ENCODE measurements around the gene PREPL. TPM values are rescaled to one million over a fixed set of nuclear protein-coding genes. Genes with fewer than 3 reads are reported as not detected.

PREPL gene
- total and polyA plus RNA-seq, 2 of the 4 experiments (the other 2 are of a cell fraction) = 27.6 to 39.6 TPM

DNA sequence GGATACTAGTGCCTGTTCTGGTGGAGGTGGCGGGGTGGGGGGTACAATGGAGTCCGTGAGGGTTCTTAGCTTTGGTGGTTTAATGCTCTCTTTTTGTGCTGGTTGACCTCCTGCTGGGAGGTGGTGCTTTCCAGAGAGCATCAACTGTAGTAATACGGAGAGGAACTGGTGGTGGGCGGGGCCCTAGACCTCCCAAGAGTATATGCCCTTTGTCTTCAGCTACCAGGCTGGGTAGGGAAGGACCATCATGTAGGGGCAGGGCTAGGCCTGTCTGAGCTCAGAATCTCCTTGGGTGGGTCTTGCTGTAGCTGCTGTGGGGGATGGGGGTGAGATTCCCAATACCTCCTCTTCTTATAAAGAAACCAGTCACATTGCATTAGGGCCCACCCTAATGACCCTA, 27.6 kb upstream of the PREPL start:
- Histone ChIP-seq H3K79me1 (ENCODE audit: low read depth in 1 of 2, low read length in 2 of 2) (no peaks in the 10 kb centered on the region), H2BK5ac (ENCODE audit: low read depth, low read length, poor library complexity, severe bottlenecking) (no peak overlapping the region), H3K27ac (ENCODE audit: insufficient read depth, low read length) (no peak overlapping the region), H4K20me1 (ENCODE audit: insufficient read depth, low read length) (no peaks in the 10 kb centered on the region), H2AK5ac (ENCODE audit: low read depth, low read length) (no peak overlapping the region), H3K56ac (ENCODE audit: extremely low read depth, insufficient read depth, low read length) (no peak overlapping the region), H3K4me2 (ENCODE audit: low read depth, low read length) (no peak overlapping the region), H3K9me3 (ENCODE audit: control insufficient read depth, insufficient read depth, low read length) (no peaks in the 10 kb centered on the region), H3K14ac (replicated peaks; ENCODE audit: low read depth, low read length) (no peak overlapping the region), H3K18ac (ENCODE audit: low read depth, low read length) (no peak overlapping the region), H4K8ac (ENCODE audit: low read depth in 2 of 2, low read length in 2 of 2) (no peak overlapping the region), H3K4me1 (ENCODE audit: control insufficient read depth, insufficient read depth, low read length) (no peaks in the 10 kb centered on the region), H2BK15ac (ENCODE audit: low read depth, low read length) (no peak overlapping the region), H4K5ac (ENCODE audit: low read depth, low read length) (no peak overlapping the region), H4K91ac (ENCODE audit: insufficient read depth, low read depth, low read length) (no peak overlapping the region), H2BK20ac (ENCODE audit: low read depth, low read length) (no peak overlapping the region), H3K9ac (ENCODE audit: low read depth, low read length) (no peak overlapping the region), H3K36me3 (ENCODE audit: control insufficient read depth, insufficient read depth, low read length) (no peaks in the 10 kb centered on the region), H3K4me3 (ENCODE audit: insufficient read depth, low read depth, low read length) (no peak overlapping the region), H3K27me3 (ENCODE audit: control insufficient read depth, insufficient read depth, low read length) (no peaks in the 10 kb centered on the region), H3K23ac (ENCODE audit: low read depth, low read length) (no peak overlapping the region), H2AK9ac (replicated peaks; ENCODE audit: low read depth, low read length, poor library complexity) (no peak overlapping the region), H3K4ac (ENCODE audit: low read depth, low read length) (no peak overlapping the region), H3K9me1 (ENCODE audit: insufficient read depth, low read length) (no peaks in the 10 kb centered on the region), H2BK120ac (ENCODE audit: low read depth, low read length) (no peak overlapping the region), H2AFZ (replicated peaks; ENCODE audit: low read length, poor library complexity) (no peak overlapping the region)
- CTCF ChIA-PET = interaction anchor here (1.5 kb wide), 1 partner anchor 9 kb away, joined by 3 read pairs; no protein-coding TSS in a partner anchor
- POLR2A ChIA-PET (ENCODE audit: unreplicated experiment) = no interaction called here
- in situ Hi-C loops (cut with MboI; ENCODE audit: low sequenced_read_pairs) = no loop called here
- intact Hi-C loops (cut with micrococcal nuclease) = loop anchor here (5.0 kb wide), 1 partner anchor 302 kb away; no protein-coding TSS in a partner anchor
- no CpG with 5 or more reads among the region's 4 CpGs for WGBS, 2 experiments (ENCODE audit: extremely low coverage in 2 of 2, insufficient read length in 1 of 2)
- dilution Hi-C loops (cut with HindIII; ENCODE audit: low sequenced_read_pairs, unreplicated experiment) = no loop called here
- no peak for ATAC-seq (ENCODE audit: low read depth)
- no TSS peak for BruUV-seq (replicated peaks)
- no peak for TF ChIP-seq CHD1 (IDR thresholded peaks at IDR 0.05; ENCODE audit: low read depth, low read length)
- no peak for TF ChIP-seq MXI1 (IDR thresholded peaks at IDR 0.05; ENCODE audit: borderline replicate concordance, low read depth, low read length)
- TF ChIP-seq MAZ (IDR thresholded peaks at IDR 0.05; ENCODE audit: borderline replicate concordance, low read depth, low read length) = no peak
- TF ChIP-seq, protein P1, sequence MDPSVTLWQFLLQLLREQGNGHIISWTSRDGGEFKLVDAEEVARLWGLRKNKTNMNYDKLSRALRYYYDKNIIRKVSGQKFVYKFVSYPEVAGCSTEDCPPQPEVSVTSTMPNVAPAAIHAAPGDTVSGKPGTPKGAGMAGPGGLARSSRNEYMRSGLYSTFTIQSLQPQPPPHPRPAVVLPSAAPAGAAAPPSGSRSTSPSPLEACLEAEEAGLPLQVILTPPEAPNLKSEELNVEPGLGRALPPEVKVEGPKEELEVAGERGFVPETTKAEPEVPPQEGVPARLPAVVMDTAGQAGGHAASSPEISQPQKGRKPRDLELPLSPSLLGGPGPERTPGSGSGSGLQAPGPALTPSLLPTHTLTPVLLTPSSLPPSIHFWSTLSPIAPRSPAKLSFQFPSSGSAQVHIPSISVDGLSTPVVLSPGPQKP (IDR thresholded peaks at IDR 0.05; ENCODE audit: borderline replicate concordance, low read depth, low read length) = no peak
- no peak for TF ChIP-seq MAFK (IDR thresholded peaks at IDR 0.05; ENCODE audit: low read depth, low read length)
- TF ChIP-seq, protein P2, sequence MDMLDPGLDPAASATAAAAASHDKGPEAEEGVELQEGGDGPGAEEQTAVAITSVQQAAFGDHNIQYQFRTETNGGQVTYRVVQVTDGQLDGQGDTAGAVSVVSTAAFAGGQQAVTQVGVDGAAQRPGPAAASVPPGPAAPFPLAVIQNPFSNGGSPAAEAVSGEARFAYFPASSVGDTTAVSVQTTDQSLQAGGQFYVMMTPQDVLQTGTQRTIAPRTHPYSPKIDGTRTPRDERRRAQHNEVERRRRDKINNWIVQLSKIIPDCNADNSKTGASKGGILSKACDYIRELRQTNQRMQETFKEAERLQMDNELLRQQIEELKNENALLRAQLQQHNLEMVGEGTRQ (IDR thresholded peaks at IDR 0.05; ENCODE audit: low read depth, low read length) = no peak
- TF ChIP-seq RAD21 (IDR thresholded peaks at IDR 0.05; ENCODE audit: low read length) = no peak
- no peak for TF ChIP-seq SMC3 (IDR thresholded peaks at IDR 0.05; ENCODE audit: low read depth, low read length)
- TF ChIP-seq POLR2A (IDR thresholded peaks at IDR 0.05; ENCODE audit: low read depth, low read length) = no peak
- no peak for DNase-seq

Data from IMR-90 (cell line).